ENCODE data around the gene RASA3. TPM values are rescaled to one million over a fixed set of nuclear protein-coding genes. Genes with fewer than 3 reads are reported as not detected.

The RASA3 gene
- total and polyA plus RNA-seq, 10 of the 15 experiments (the other 5 are each of a cell fraction or from before 2014, with no cell fraction given): 0.79 to 33.9 (median 17.6) TPM

- no peak for TF ChIP-seq YBX1 (IDR thresholded peaks at IDR 0.05)
- TF ChIP-seq SUPT20H (IDR thresholded peaks at IDR 0.05; ENCODE audit: borderline replicate concordance, control insufficient read depth, low read depth, low read length): no peak
- TF ChIP-seq RUNX3 (IDR thresholded peaks at IDR 0.05; ENCODE audit: low read length): no peak
- no peak for TF ChIP-seq BCL11A (IDR thresholded peaks at IDR 0.05; ENCODE audit: low read depth, low read length)
- no peak for TF ChIP-seq RAD21 (IDR thresholded peaks at IDR 0.05; ENCODE audit: insufficient read depth, low read depth, low read length)
- no peak for TF ChIP-seq MAX (IDR thresholded peaks at IDR 0.05; ENCODE audit: low read depth, low read length)
- TF ChIP-seq CTCF (IDR thresholded peaks at IDR 0.05 in 2 of 3, conservative IDR thresholded peaks at IDR 0.05 in 1 of 3; ENCODE audit: control insufficient read depth in 2 of 3, extremely low read depth in 1 of 3, insufficient read depth in 1 of 3, low read depth in 3 of 3, low read length in 3 of 3): no peak
- TF ChIP-seq MLLT1 (IDR thresholded peaks at IDR 0.05): no peak
- no peak for TF ChIP-seq PML (IDR thresholded peaks at IDR 0.05; ENCODE audit: low read length)
- TF ChIP-seq NFXL1 (IDR thresholded peaks at IDR 0.05; ENCODE audit: borderline replicate concordance): no peak
- TF ChIP-seq BHLHE40 (IDR thresholded peaks at IDR 0.05; ENCODE audit: borderline replicate concordance in 1 of 2, low read depth in 2 of 2, low read length in 1 of 2): no peak
- no peak for TF ChIP-seq MEF2B (IDR thresholded peaks at IDR 0.05; ENCODE audit: partially characterized antibody, poor library complexity, severe bottlenecking)
- TF ChIP-seq NFIC (IDR thresholded peaks at IDR 0.05; ENCODE audit: low read depth, low read length): no peak
- TF ChIP-seq SMARCA5 (IDR thresholded peaks at IDR 0.05): no peak
- no peak for TF ChIP-seq TAF1 (IDR thresholded peaks at IDR 0.05; ENCODE audit: borderline replicate concordance, low read depth, low read length)
- no peak for TF ChIP-seq MEF2A (IDR thresholded peaks at IDR 0.05; ENCODE audit: insufficient read depth, low read depth, low read length)
- no peak for TF ChIP-seq SUZ12 (IDR thresholded peaks at IDR 0.05; ENCODE audit: unreplicated experiment)
- no peak for TF ChIP-seq USF1 (IDR thresholded peaks at IDR 0.05; ENCODE audit: borderline replicate concordance, extremely low read length, insufficient read depth, low read depth, low read length)
- no peak for TF ChIP-seq NR2C2 (IDR thresholded peaks at IDR 0.05; ENCODE audit: borderline replicate concordance, control insufficient read depth, insufficient read length, low read depth)
- TF ChIP-seq HDAC2 (IDR thresholded peaks at IDR 0.05): no peak
- no peak overlapping the region for H2AFZ ChIP-seq (ENCODE audit: control insufficient read depth, low read depth, low read length)
- peaks cover 1% of the 10 kb centered on the region; the same call in 1 of the 3 replicates for H3K9me3 ChIP-seq (replicated peaks; ENCODE audit: control insufficient read depth, insufficient read depth, low read length)
- WGBS (ENCODE audit: insufficient coverage, insufficient replicate concordance, low lambda C conversion rate, missing lambda C conversion rate): 55% methylated on average over 20 of the region's 20 CpGs
- no peaks in the 10 kb centered on the region for H4K20me1 ChIP-seq (ENCODE audit: control insufficient read depth, insufficient read depth)
- no peaks in the 10 kb centered on the region for H3K27me3 ChIP-seq (replicated peaks in 1 of 2; ENCODE audit: control insufficient read depth in 2 of 2, insufficient read depth in 2 of 2, low read length in 1 of 2)
- H3K27ac ChIP-seq (ENCODE audit: control insufficient read depth, insufficient read depth): no peak overlapping the region
- no peaks in the 10 kb centered on the region for H3K36me3 ChIP-seq (ENCODE audit: control insufficient read depth in 2 of 2, insufficient read depth in 2 of 2, low read length in 1 of 2)
- BruUV-seq (replicated peaks): no TSS peak
- POLR2A ChIA-PET: no interaction called here
- SMC1A ChIA-PET (ENCODE audit: uncharacterized antibody, unreplicated experiment): interaction anchor here (0.6 kb wide), 1 partner anchor 387 kb away, joined by 3 read pairs; no protein-coding TSS in a partner anchor
- FAIRE-seq (no peak), DNase-seq (ENCODE audit: low read depth, low spot score) (no peak), ATAC-seq (no peak)
- no peak overlapping the region for H3K9ac ChIP-seq (ENCODE audit: control insufficient read depth, insufficient read depth, low read length)
- H3K79me2 ChIP-seq (ENCODE audit: control insufficient read depth, insufficient read depth, low read length): no peaks in the 10 kb centered on the region
- intact Hi-C loops (cut with micrococcal nuclease; ENCODE audit: unreplicated experiment): no loop called here
- CTCF ChIA-PET: no interaction called here
- H3K4me3 ChIP-seq: no peak overlapping the region
- RAD21 ChIA-PET (ENCODE audit: unreplicated experiment): no interaction called here
- no peak overlapping the region for H3K4me2 ChIP-seq (ENCODE audit: control insufficient read depth, insufficient read depth)
- H3K4me1 ChIP-seq (ENCODE audit: control insufficient read depth, insufficient read depth, low read length): no peaks in the 10 kb centered on the region
- in situ Hi-C loops (cut with MboI): no loop called here
Measured at GRCh38 chr13:113954046-113954835, 178.2 kb downstream of the RASA3 start.

Data from GM12878 (cell line).